Testis (tissue), 3 donors: ENCODE data around the gene TRMO. TPM values are rescaled to one million over a fixed set of nuclear protein-coding genes. Genes with fewer than 3 reads are reported as not detected.

ENCODE experiments used
- DNase-seq: peaks from one replicate; pipeline ENCODE4 v3.0.0-alpha.2; 2019
- H3K27ac ChIP-seq, 2 donors: fragments of 200-600 bp; sonication (generic); one replicate each; pipeline ENCODE4 v1.5.1; 2019
- H3K27me3 ChIP-seq: fragments of 200-600 bp; sonication (generic); one replicate; pipeline ENCODE4 v1.5.1; 2019
- H3K36me3 ChIP-seq: fragments of 200-600 bp; sonication (generic); one replicate; pipeline ENCODE4 v1.5.1; 2017; ENCODE audit warnings: low read depth; ENCODE audit errors: missing control alignments
- H3K4me1 ChIP-seq: fragments of 200-600 bp; sonication (generic); one replicate; pipeline ENCODE4 v1.5.1; 2019
- H3K4me3 ChIP-seq, 2 donors: fragments of 200-600 bp; sonication (generic); one replicate each; pipeline ENCODE4 v1.5.1; 2017 to 2019
- H3K9me3 ChIP-seq: fragments of 200-600 bp; sonication (generic); one replicate; pipeline ENCODE4 v1.5.1; 2017
- POLR2A ChIP-seq: fragments of 450-650 bp; IDR thresholded peaks from one replicate; pipeline ENCODE4 v1.6.1; 2017; ENCODE audit warnings: antibody characterized with exemption, mild to moderate bottlenecking, moderate library complexity
- WGBS, 2 donors: methylation state at CpG; one replicate each; pipeline ENCODE4 v1.1.5; 2018; 5-methylcytosine and 5-hydroxymethylcytosine counted together
- intact Hi-C: fragments of 100-400 bp; cut with DNase I; formaldehyde crosslinking; loops from one replicate; pipeline ENCODE4 v1.15.1; 2023; ENCODE audit warnings: low total_unique reads
- polyA plus RNA-seq: library from polyadenylated mRNA; stranded (reverse); fragments of 350-450 nt; fragmentation: Illumina TruSeq; extraction: RNeasy Lipid Tissue Mini Kit (QIAGEN cat#74804); gene quantifications from one replicate; pipeline ENCODE4 v1.2.3, GENCODE V29; 2014; ENCODE audit warnings: low read depth, low replicate concordance; ENCODE audit not compliant: insufficient read depth
- total RNA-seq, 2 donors: library from RNA; depleted of rRNA; stranded (reverse); fragments of >200 nt; gene quantifications; one replicate each; pipeline ENCODE4 v1.2.3, GENCODE V29; 2016
- TF ChIP-seq, protein P1 (sequence below), 3 experiments: fragments of 450-650 bp in 2 of 3; fragments of 200-600 bp in 1 of 3; sonication (generic) in 1 of 3; IDR thresholded peaks; one replicate each; pipeline ENCODE4 v1.5.1; 2016 to 2019; ENCODE audit warnings: antibody characterized with exemption in 3 of 3, mild to moderate bottlenecking in 2 of 3, moderate library complexity in 1 of 3

The TRMO gene
- total and polyA plus RNA-seq, 3 donors from 2014 or later = 33.2 to 40.1 (median 37.3) TPM

DNA sequence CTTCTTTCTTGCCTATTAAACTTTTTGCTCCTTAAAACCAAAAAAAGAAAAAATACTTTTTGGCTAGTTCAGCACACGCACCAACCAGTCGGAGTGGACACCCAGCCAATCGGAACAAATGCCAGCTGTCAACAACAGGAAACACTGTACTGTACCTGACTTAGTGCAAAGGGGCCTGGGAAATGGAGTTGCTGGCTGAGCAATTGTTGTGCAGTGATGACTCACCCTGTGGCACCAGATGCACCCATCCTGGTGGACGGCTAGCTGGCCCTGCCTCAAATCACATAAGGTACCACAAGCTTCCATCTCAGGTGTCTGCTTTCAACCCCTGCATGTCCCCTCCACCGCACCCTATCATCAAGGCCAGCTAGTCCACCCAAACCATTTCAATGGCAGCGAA, 48.4 kb downstream of the TRMO start:
- Histone ChIP-seq H3K27me3 (no peaks in the 10 kb centered on the region), H3K27ac (no peak overlapping the region), H3K36me3 (no peaks in the 10 kb centered on the region), H3K9me3 (no peaks in the 10 kb centered on the region), H3K4me3 (no peak overlapping the region), H3K4me1 (no peaks in the 10 kb centered on the region)
- no peak for DNase-seq
- WGBS, 2 donors = 82 to 95% methylated on average over 6 of the region's 6 CpGs
- intact Hi-C loops = no loop called here
- TF ChIP-seq, protein P1, sequence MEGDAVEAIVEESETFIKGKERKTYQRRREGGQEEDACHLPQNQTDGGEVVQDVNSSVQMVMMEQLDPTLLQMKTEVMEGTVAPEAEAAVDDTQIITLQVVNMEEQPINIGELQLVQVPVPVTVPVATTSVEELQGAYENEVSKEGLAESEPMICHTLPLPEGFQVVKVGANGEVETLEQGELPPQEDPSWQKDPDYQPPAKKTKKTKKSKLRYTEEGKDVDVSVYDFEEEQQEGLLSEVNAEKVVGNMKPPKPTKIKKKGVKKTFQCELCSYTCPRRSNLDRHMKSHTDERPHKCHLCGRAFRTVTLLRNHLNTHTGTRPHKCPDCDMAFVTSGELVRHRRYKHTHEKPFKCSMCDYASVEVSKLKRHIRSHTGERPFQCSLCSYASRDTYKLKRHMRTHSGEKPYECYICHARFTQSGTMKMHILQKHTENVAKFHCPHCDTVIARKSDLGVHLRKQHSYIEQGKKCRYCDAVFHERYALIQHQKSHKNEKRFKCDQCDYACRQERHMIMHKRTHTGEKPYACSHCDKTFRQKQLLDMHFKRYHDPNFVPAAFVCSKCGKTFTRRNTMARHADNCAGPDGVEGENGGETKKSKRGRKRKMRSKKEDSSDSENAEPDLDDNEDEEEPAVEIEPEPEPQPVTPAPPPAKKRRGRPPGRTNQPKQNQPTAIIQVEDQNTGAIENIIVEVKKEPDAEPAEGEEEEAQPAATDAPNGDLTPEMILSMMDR (IDR thresholded peaks at IDR 0.05) = no peak
- TF ChIP-seq POLR2A = no peak

DNA sequence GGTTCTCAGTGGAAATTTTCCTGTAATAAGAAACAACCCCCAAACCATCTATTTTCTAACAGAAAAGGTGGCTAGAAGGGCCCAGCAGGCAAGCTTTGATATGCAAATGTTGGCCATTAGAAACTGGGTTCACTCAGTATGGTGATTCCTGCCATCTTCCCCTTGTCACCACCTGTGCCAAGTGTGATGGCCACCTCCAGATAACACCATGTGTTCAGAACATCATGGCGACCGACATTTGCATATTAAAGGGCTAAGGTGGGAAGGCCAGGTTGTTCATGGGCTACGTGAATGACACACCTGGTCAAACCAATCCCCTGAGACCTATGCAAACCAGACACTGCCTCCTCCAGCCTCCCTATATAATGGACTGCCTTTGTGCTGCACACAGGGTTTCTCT, 48.9 kb downstream of the TRMO start:
- H3K36me3 ChIP-seq = no peaks in the 10 kb centered on the region
- H3K27me3 ChIP-seq = no peaks in the 10 kb centered on the region
- no peak overlapping the region for H3K27ac ChIP-seq
- DNase-seq = no peak
- no peaks in the 10 kb centered on the region for H3K4me1 ChIP-seq
- H3K4me3 ChIP-seq = no peak overlapping the region
- intact Hi-C loops = no loop called here
- WGBS, 2 donors = 78 to 81% methylated on average over 3 of the region's 3 CpGs
- no peaks in the 10 kb centered on the region for H3K9me3 ChIP-seq
- no peak for TF ChIP-seq POLR2A
- TF ChIP-seq, protein P1 (IDR thresholded peaks at IDR 0.05) = no peak

DNA sequence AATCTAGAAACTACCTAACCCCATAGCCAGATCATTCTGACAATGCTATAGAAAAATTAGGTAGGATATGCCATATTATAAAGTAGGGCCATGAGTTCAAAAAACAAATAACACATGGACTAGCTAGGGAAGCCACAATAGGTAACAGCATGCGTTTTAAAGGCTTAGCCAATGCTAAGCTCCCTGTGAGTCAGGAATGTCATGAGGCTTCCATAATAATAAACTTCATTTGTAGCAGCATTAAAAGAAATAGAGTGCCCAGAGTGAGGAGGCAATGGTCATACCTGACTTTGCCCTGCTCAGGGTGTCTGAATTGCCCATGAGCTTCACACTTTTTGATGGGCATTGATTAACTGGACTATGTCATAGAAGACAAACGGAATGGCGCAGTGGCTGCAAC, 53.4 kb downstream of the TRMO start:
- no peak for DNase-seq
- WGBS, 2 donors = 72 to 81% methylated on average over 3 of the region's 3 CpGs
- no peak overlapping the region for H3K4me3 ChIP-seq
- intact Hi-C loops = no loop called here
- no peak overlapping the region for H3K27ac ChIP-seq
- no peaks in the 10 kb centered on the region for H3K9me3 ChIP-seq
- no peaks in the 10 kb centered on the region for H3K36me3 ChIP-seq
- no peaks in the 10 kb centered on the region for H3K27me3 ChIP-seq
- TF ChIP-seq, protein P1 (IDR thresholded peaks at IDR 0.05) = no peak
- TF ChIP-seq POLR2A = no peak
- H3K4me1 ChIP-seq = no peaks in the 10 kb centered on the region

DNA sequence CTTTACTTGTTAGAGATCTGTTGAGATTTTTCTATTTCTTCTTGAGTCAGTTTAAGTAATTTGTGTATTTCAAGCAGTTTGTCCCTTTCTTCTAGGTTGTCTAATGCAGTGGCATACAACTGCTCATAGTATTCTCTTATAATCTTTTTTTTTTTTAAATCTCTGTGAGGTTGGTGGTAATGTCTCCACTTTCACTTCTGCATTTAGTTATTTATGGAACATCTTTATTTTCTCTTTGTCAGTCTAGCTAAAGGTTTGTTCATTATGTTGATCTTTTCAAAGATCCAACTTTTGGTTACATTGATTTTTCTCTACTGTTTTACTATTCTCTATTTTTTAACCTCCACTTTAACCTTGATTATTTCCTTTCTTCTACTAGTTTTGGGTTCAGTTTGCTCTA, 55.5 kb downstream of the TRMO start:
- H3K4me3 ChIP-seq = no peak overlapping the region
- no peaks in the 10 kb centered on the region for H3K4me1 ChIP-seq
- no peak for DNase-seq
- H3K9me3 ChIP-seq = no peaks in the 10 kb centered on the region
- no peaks in the 10 kb centered on the region for H3K27me3 ChIP-seq
- no peak for TF ChIP-seq POLR2A
- TF ChIP-seq, protein P1 (IDR thresholded peaks at IDR 0.05) = no peak
- no peaks in the 10 kb centered on the region for H3K36me3 ChIP-seq
- intact Hi-C loops = no loop called here
- no peak overlapping the region for H3K27ac ChIP-seq

DNA sequence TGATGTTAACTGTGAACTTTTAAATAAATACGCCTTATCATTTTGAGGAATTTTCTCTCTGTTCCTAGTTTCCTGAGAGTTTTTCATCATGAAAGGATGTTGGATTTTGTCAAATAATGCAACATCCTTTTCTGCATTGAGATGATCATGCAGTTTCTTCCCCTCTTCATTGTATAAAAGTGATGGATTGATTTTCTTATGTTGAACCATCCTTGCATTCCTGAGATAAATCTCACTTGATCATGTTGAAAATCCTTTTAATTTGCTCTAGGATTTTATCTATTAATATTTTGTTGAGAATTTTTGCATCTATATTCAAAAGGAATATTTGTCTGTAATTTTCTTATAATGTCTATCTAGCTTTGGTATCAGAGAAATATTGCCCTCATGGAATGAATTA, 56.0 kb downstream of the TRMO start:
- TF ChIP-seq, protein P1 (IDR thresholded peaks at IDR 0.05) = no peak
- TF ChIP-seq POLR2A = no peak
- H3K27ac ChIP-seq = no peak overlapping the region
- H3K4me3 ChIP-seq = no peak overlapping the region
- DNase-seq = no peak
- H3K36me3 ChIP-seq = no peaks in the 10 kb centered on the region
- no peaks in the 10 kb centered on the region for H3K27me3 ChIP-seq
- no peaks in the 10 kb centered on the region for H3K4me1 ChIP-seq
- intact Hi-C loops = no loop called here
- WGBS, 2 donors = 96 to 97% methylated on average over 1 of the region's 1 CpG
- H3K9me3 ChIP-seq = no peaks in the 10 kb centered on the region
